HEK293 (cell line): ENCODE results near the gene RAB7A.

ENCODE experiments used
- CTCF ChIP-seq: fragments of 450-650 bp; formaldehyde crosslinking; IDR thresholded peaks from 2 replicates; pipeline ENCODE4 v1.5.1; 2016; ENCODE audit warnings: missing biosample characterization, missing genetic modification characterization
- SP2 ChIP-seq: fragments of 450-650 bp; formaldehyde crosslinking; IDR thresholded peaks from 2 replicates; pipeline ENCODE4 v1.5.1; 2016; ENCODE audit warnings: missing biosample characterization, missing genetic modification characterization
- SP7 ChIP-seq: fragments of 450-650 bp; formaldehyde crosslinking; IDR thresholded peaks from 2 replicates; pipeline ENCODE4 v1.5.1; 2016; ENCODE audit warnings: missing biosample characterization, missing genetic modification characterization
- ZBTB1 ChIP-seq: fragments of 450-650 bp; formaldehyde crosslinking; IDR thresholded peaks from 2 replicates; pipeline ENCODE4 v1.5.1; 2016; ENCODE audit warnings: missing biosample characterization, missing genetic modification characterization
- ZBTB11 ChIP-seq: fragments of 450-650 bp; formaldehyde crosslinking; conservative IDR thresholded peaks from 2 replicates; pipeline ENCODE4 v1.5.1; 2016; ENCODE audit warnings: low read depth, missing biosample characterization, missing genetic modification characterization
- ZNF239 ChIP-seq: fragments of 450-650 bp; formaldehyde crosslinking; IDR thresholded peaks from 2 replicates; pipeline ENCODE4 v1.5.1; 2016; ENCODE audit warnings: missing biosample characterization, missing genetic modification characterization
- ZNF266 ChIP-seq: fragments of 450-650 bp; formaldehyde crosslinking; IDR thresholded peaks from 2 replicates; pipeline ENCODE4 v1.5.1; 2016; ENCODE audit warnings: missing biosample characterization, missing genetic modification characterization, low read depth
- ZSCAN18 ChIP-seq: fragments of 450-650 bp; formaldehyde crosslinking; IDR thresholded peaks from 2 replicates; pipeline ENCODE4 v1.5.1; 2016; ENCODE audit warnings: missing biosample characterization, missing genetic modification characterization
- ZSCAN30 ChIP-seq: fragments of 450-650 bp; IDR thresholded peaks from 2 replicates; pipeline ENCODE4 v1.5.1; 2018; ENCODE audit warnings: missing biosample characterization, mild to moderate bottlenecking, missing genetic modification characterization, moderate library complexity
- TF ChIP-seq, protein P1 (sequence below): fragments of 450-650 bp; formaldehyde crosslinking; IDR thresholded peaks from 2 replicates; pipeline ENCODE4 v1.5.1; 2016; ENCODE audit warnings: missing biosample characterization, missing genetic modification characterization
- TF ChIP-seq, protein P2 (sequence below): fragments of 450-650 bp; formaldehyde crosslinking; IDR thresholded peaks from 2 replicates; pipeline ENCODE4 v1.5.1; 2016; ENCODE audit warnings: missing biosample characterization, missing genetic modification characterization

DNA sequence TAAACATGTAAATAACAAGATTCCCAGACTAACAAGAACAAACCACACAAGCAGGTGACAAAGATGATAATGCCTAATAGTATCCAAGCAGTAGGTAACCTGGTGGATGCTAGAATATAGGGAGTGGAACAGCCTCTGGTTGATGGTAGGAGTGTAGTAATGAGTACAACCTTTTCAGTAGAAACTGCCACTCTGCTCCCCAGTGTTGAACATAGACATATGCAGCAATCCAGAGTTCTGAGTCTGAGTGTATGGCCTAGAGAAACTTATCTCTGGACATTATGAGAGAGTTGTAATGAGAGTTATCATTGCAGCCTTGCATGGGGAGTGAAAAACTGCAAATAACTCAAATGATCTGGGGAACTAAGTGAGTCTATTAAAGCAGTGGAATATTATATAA, 77.3 kb downstream of the RAB7A start:
- TF ChIP-seq CTCF (tag by site-specific recombination) (no peak), ZSCAN18 (tag by site-specific recombination) (no peak), ZNF239 (tag by site-specific recombination) (no peak), SP7 (no peak), ZBTB11 (tag by site-specific recombination) (no peak), SP2 (tag by site-specific recombination) (no peak), ZNF266 (tag by site-specific recombination) (no peak), ZBTB1 (tag by site-specific recombination) (no peak), ZSCAN30 (tag by site-specific recombination) (no peak)
- TF ChIP-seq, protein P1, sequence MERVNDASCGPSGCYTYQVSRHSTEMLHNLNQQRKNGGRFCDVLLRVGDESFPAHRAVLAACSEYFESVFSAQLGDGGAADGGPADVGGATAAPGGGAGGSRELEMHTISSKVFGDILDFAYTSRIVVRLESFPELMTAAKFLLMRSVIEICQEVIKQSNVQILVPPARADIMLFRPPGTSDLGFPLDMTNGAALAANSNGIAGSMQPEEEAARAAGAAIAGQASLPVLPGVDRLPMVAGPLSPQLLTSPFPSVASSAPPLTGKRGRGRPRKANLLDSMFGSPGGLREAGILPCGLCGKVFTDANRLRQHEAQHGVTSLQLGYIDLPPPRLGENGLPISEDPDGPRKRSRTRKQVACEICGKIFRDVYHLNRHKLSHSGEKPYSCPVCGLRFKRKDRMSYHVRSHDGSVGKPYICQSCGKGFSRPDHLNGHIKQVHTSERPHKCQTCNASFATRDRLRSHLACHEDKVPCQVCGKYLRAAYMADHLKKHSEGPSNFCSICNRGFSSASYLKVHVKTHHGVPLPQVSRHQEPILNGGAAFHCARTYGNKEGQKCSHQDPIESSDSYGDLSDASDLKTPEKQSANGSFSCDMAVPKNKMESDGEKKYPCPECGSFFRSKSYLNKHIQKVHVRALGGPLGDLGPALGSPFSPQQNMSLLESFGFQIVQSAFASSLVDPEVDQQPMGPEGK, result no peak
- TF ChIP-seq, protein P2, sequence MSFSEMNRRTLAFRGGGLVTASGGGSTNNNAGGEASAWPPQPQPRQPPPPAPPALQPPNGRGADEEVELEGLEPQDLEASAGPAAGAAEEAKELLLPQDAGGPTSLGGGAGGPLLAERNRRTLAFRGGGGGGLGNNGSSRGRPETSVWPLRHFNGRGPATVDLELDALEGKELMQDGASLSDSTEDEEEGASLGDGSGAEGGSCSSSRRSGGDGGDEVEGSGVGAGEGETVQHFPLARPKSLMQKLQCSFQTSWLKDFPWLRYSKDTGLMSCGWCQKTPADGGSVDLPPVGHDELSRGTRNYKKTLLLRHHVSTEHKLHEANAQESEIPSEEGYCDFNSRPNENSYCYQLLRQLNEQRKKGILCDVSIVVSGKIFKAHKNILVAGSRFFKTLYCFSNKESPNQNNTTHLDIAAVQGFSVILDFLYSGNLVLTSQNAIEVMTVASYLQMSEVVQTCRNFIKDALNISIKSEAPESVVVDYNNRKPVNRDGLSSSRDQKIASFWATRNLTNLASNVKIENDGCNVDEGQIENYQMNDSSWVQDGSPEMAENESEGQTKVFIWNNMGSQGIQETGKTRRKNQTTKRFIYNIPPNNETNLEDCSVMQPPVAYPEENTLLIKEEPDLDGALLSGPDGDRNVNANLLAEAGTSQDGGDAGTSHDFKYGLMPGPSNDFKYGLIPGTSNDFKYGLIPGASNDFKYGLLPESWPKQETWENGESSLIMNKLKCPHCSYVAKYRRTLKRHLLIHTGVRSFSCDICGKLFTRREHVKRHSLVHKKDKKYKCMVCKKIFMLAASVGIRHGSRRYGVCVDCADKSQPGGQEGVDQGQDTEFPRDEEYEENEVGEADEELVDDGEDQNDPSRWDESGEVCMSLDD (tag by site-specific recombination), result no peak
